ENCODE results near the gene QRSL1. TPM values are rescaled to one million over a fixed set of nuclear protein-coding genes. Genes with fewer than 3 reads are reported as not detected.

The QRSL1 gene
- total RNA-seq, 1 experiment from 2014 or later, result 13.4 TPM

DNA sequence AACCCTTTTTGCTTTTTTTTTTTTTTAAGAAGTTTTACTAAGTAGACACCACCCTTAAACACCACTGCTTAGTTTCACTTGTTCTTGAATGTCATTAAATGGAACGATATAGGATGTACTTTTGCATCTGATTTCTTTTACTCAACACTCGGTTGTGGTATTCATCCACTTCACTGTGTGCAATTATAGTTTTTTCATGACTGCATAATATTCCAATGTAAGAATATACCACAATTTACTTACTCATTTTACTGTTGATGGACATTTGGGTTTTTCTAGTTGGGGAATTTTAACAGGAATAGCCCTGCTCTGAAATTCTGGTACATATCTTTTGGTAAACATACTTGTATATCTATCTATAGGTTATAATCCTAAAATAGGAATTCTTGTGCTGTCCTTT, 29.9 kb upstream of the QRSL1 start:
- Histone ChIP-seq H4K20me1 (ENCODE audit: insufficient read depth) (no peaks in the 10 kb centered on the region), H3K9me3 (ENCODE audit: insufficient read depth, low read depth) (no peaks in the 10 kb centered on the region), H3K36me3 (ENCODE audit: low read depth) (no peaks in the 10 kb centered on the region), H3K27me3 (ENCODE audit: insufficient read depth, low read depth) (no peaks in the 10 kb centered on the region), H3K4me3 (no peak overlapping the region), H3K9me2 (ENCODE audit: insufficient read depth) (no peaks in the 10 kb centered on the region), H3K4me1 (replicated peaks; ENCODE audit: insufficient read depth) (no peaks in the 10 kb centered on the region), H3K27ac (no peak overlapping the region), H3F3A (ENCODE audit: insufficient read depth, low read depth) (no peaks in the 10 kb centered on the region), H3K4me2 (no peak overlapping the region), H3K79me2 (ENCODE audit: low read depth) (no peaks in the 10 kb centered on the region), H2AFZ (no peak overlapping the region)
- CTCF ChIA-PET, result no interaction called here
- TF ChIP-seq EZH2 (IDR thresholded peaks at IDR 0.05; ENCODE audit: low read depth), result no peak
- TF ChIP-seq, protein P1, sequence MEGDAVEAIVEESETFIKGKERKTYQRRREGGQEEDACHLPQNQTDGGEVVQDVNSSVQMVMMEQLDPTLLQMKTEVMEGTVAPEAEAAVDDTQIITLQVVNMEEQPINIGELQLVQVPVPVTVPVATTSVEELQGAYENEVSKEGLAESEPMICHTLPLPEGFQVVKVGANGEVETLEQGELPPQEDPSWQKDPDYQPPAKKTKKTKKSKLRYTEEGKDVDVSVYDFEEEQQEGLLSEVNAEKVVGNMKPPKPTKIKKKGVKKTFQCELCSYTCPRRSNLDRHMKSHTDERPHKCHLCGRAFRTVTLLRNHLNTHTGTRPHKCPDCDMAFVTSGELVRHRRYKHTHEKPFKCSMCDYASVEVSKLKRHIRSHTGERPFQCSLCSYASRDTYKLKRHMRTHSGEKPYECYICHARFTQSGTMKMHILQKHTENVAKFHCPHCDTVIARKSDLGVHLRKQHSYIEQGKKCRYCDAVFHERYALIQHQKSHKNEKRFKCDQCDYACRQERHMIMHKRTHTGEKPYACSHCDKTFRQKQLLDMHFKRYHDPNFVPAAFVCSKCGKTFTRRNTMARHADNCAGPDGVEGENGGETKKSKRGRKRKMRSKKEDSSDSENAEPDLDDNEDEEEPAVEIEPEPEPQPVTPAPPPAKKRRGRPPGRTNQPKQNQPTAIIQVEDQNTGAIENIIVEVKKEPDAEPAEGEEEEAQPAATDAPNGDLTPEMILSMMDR (conservative IDR thresholded peaks at IDR 0.05), result no peak
- no TSS peak for BruUV-seq (replicated peaks)
- intact Hi-C loops (cut with micrococcal nuclease; ENCODE audit: unreplicated experiment), result no loop called here
- POLR2A ChIA-PET (ENCODE audit: unreplicated experiment), result no interaction called here
- DNase-seq, result no peak

DNA sequence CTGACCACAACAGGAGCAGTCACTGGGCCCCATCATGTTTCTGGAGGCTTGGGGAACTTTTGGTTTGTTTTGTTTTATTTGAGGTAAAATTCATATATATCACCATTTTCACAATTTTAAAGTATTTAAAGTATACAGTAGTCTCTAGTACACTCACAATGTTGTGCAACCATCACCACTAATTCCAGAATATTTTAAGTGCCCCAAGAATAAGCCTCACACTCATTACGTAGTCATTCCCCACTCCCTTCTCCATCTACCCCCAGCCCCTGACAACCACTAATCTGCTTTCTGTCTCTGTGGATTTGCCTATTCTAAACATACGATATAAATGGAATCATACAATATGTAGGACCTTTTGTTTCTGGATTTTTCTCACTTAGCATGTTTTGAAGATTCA, 29.0 kb upstream of the QRSL1 start:
- Histone ChIP-seq H3K4me1 (replicated peaks; ENCODE audit: insufficient read depth) (no peaks in the 10 kb centered on the region), H3K27ac (no peak overlapping the region), H3K27me3 (ENCODE audit: insufficient read depth, low read depth) (no peaks in the 10 kb centered on the region), H3K79me2 (ENCODE audit: low read depth) (no peaks in the 10 kb centered on the region), H4K20me1 (ENCODE audit: insufficient read depth) (no peaks in the 10 kb centered on the region), H3K4me3 (no peak overlapping the region), H3K36me3 (ENCODE audit: low read depth) (no peaks in the 10 kb centered on the region), H3K4me2 (no peak overlapping the region), H3K9me3 (ENCODE audit: insufficient read depth, low read depth) (no peaks in the 10 kb centered on the region), H3K9me2 (ENCODE audit: insufficient read depth) (no peaks in the 10 kb centered on the region), H3F3A (ENCODE audit: insufficient read depth, low read depth) (no peaks in the 10 kb centered on the region), H2AFZ (no peak overlapping the region)
- DNase-seq, result no peak
- CTCF ChIA-PET, result no interaction called here
- TF ChIP-seq, protein P1 (conservative IDR thresholded peaks at IDR 0.05), result no peak
- TF ChIP-seq EZH2 (IDR thresholded peaks at IDR 0.05; ENCODE audit: low read depth), result no peak
- intact Hi-C loops (cut with micrococcal nuclease; ENCODE audit: unreplicated experiment), result no loop called here
- POLR2A ChIA-PET (ENCODE audit: unreplicated experiment), result no interaction called here
- no TSS peak for BruUV-seq (replicated peaks)

DNA sequence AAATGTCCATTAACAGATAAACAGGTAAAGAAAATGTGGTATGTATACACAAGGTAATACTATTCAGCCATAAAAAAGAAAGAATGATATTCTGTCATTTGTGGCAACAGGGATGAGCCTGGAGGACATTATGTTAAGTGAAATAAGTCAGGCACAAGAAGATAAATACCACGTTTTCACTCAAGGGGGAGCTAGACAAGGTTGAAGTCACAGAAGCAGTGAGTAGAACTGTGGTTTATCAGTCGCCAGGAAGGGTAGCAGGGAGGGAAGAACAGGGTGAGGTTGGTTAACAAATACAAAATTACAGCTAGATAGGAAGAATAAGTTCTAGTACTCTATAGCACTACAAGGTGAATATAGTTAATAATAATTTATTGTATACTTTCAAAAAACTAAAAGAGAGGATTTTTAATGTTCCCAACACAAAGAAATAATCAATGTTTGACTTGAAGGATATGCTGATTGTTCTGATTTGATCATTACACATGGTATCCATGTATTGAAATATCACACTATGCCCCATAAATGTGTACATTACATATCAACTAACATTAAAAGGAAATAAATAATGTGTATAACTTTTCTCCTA, 21.2 kb upstream of the QRSL1 start:
- no peaks in the 10 kb centered on the region for H3F3A ChIP-seq (ENCODE audit: insufficient read depth, low read depth)
- H3K4me1 ChIP-seq (replicated peaks; ENCODE audit: insufficient read depth), result no peaks in the 10 kb centered on the region
- intact Hi-C loops (cut with micrococcal nuclease; ENCODE audit: unreplicated experiment), result loop anchor here (1.0 to 2.0 kb wide), 2 partner anchors 191 to 371 kb away; no protein-coding TSS in a partner anchor
- no peak overlapping the region for H3K4me2 ChIP-seq
- no peak overlapping the region for H2AFZ ChIP-seq
- peak; percentile 10 to 47 for DNase-seq
- no peaks in the 10 kb centered on the region for H3K9me2 ChIP-seq (ENCODE audit: insufficient read depth)
- no peaks in the 10 kb centered on the region for H4K20me1 ChIP-seq (ENCODE audit: insufficient read depth)
- H3K27me3 ChIP-seq (ENCODE audit: insufficient read depth, low read depth), result no peaks in the 10 kb centered on the region
- no TSS peak for BruUV-seq (replicated peaks)
- ChIA-PET CTCF (interaction anchor here (1.5 to 1.6 kb wide), 2 partner anchors 196 to 371 kb away, joined by 4 to 5 read pairs; no protein-coding TSS in a partner anchor), POLR2A (ENCODE audit: unreplicated experiment) (no interaction called here)
- 0 out of 2 replicates have a peak, but pooled peaks cover 12% of the 10 kb centered on the region for H3K36me3 ChIP-seq (ENCODE audit: low read depth)
- H3K9me3 ChIP-seq (ENCODE audit: insufficient read depth, low read depth), result no peaks in the 10 kb centered on the region
- H3K79me2 ChIP-seq (ENCODE audit: low read depth), result no peaks in the 10 kb centered on the region
- H3K4me3 ChIP-seq, result no peak overlapping the region
- no peak for TF ChIP-seq EZH2 (IDR thresholded peaks at IDR 0.05; ENCODE audit: low read depth)
- TF ChIP-seq, protein P1 (conservative IDR thresholded peaks at IDR 0.05), result peak; percentile 89
- no peak overlapping the region for H3K27ac ChIP-seq

Measured in PC-9 (cell line).